Measurements from ENCODE around the gene CTNND2.

CTNND2 gene

DNA sequence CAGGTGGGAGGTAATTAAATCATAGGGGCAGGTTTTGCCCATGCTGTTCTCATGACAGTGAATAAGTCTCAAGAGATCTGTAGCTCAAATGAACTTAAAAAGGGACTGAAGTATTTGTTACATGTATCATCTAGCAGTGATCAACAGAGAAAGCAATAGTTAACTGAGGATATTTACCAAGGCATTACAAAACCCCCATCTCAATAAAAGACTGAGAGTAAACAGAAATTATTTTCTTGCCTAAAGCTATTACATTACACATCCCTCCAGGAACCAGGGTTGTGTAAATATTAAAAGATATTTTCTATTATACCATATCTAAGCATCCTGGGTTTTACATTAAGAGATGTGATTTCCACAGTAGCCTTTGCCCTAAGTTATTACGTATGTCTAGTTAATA, 169.9 kb downstream of the CTNND2 start:
- H3K79me2 ChIP-seq (ENCODE audit: control insufficient read depth, insufficient read depth, low read length, poor library complexity), result no peaks in the 10 kb centered on the region
- H3K79me1 ChIP-seq (ENCODE audit: low read length), result no peaks in the 10 kb centered on the region
- no peak overlapping the region for H3K14ac ChIP-seq (ENCODE audit: low read length)
- no peaks in the 10 kb centered on the region for H3K36me3 ChIP-seq (ENCODE audit: control insufficient read depth in 1 of 2, insufficient read depth in 2 of 2, low read length in 2 of 2)
- H3K4ac ChIP-seq (ENCODE audit: low read depth, low read length), result no peak overlapping the region
- H3K4me1 ChIP-seq (ENCODE audit: control insufficient read depth in 1 of 2, insufficient read depth in 2 of 2, low read length in 2 of 2), result peaks cover 0 to 3% of the 10 kb centered on the region in 2 experiments
- H2AFZ ChIP-seq (ENCODE audit: insufficient read depth, low read length, poor library complexity), result no peak overlapping the region
- H3K4me2 ChIP-seq (ENCODE audit: low read length), result no peak overlapping the region
- H3K9me3 ChIP-seq (ENCODE audit: insufficient read depth, low read depth, low read length), result no peaks in the 10 kb centered on the region
- no peak overlapping the region for H2AK5ac ChIP-seq (ENCODE audit: low read length)
- H3K18ac ChIP-seq (ENCODE audit: low read length), result no peak overlapping the region
- no peak overlapping the region for H2BK120ac ChIP-seq (ENCODE audit: insufficient read depth, low read length, poor library complexity)
- no peak overlapping the region for H4K12ac ChIP-seq (ENCODE audit: low read depth, low read length)
- WGBS (ENCODE audit: extremely low coverage, insufficient coverage, insufficient read length), result no CpG with 5 or more reads among the region's 1 CpG
- no peak overlapping the region for H3K9ac ChIP-seq (ENCODE audit: low read length)
- no peak overlapping the region for H2BK5ac ChIP-seq (ENCODE audit: low read depth, low read length, poor library complexity)
- no peaks in the 10 kb centered on the region for H3K27me3 ChIP-seq (ENCODE audit: insufficient read depth, low read length)
- DNase-seq, result no peak
- no peak overlapping the region for H3K27ac ChIP-seq (ENCODE audit: low read depth, low read length)
- H2BK12ac ChIP-seq (ENCODE audit: low read length), result no peak overlapping the region
- H4K8ac ChIP-seq (ENCODE audit: low read depth, low read length), result no peak overlapping the region
- H3K4me3 ChIP-seq (ENCODE audit: low read depth, low read length), result no peak overlapping the region
- no peak overlapping the region for H3K23ac ChIP-seq (ENCODE audit: low read length)
- H4K91ac ChIP-seq (ENCODE audit: low read depth, low read length), result no peak overlapping the region

DNA sequence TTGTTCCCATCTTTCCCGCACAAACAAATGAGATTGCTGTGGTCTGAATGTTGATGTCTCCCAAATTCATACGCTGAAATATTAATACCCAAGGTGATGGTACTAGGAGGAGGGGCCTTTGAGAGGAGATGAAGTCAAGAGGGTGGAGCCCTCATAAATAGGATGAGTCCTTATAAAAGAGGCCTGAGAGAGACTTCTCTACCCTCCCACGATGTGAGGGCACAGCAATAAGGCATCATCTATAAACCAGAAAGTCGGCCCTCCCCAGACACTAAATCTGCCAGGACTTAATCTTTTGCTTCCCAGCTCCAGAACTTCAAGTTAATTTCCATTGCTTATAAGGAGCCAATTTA, 170.4 kb downstream of the CTNND2 start:
- Histone ChIP-seq H3K9ac (ENCODE audit: low read length) (no peak overlapping the region), H3K27ac (ENCODE audit: low read depth, low read length) (no peak overlapping the region), H3K4me2 (ENCODE audit: low read length) (no peak overlapping the region), H2BK5ac (ENCODE audit: low read depth, low read length, poor library complexity) (no peak overlapping the region), H2BK12ac (ENCODE audit: low read length) (no peak overlapping the region), H4K8ac (ENCODE audit: low read depth, low read length) (no peak overlapping the region), H3K14ac (ENCODE audit: low read length) (no peak overlapping the region), H3K4me1 (ENCODE audit: control insufficient read depth in 1 of 2, insufficient read depth in 2 of 2, low read length in 2 of 2) (no peaks in the 10 kb centered on the region), H4K12ac (ENCODE audit: low read depth, low read length) (no peak overlapping the region), H3K36me3 (ENCODE audit: control insufficient read depth in 1 of 2, insufficient read depth in 2 of 2, low read length in 2 of 2) (no peaks in the 10 kb centered on the region), H4K91ac (ENCODE audit: low read depth, low read length) (no peak overlapping the region), H3K4me3 (ENCODE audit: low read depth, low read length) (no peak overlapping the region), H3K79me1 (ENCODE audit: low read length) (no peaks in the 10 kb centered on the region), H2AK5ac (ENCODE audit: low read length) (no peak overlapping the region), H2BK120ac (ENCODE audit: insufficient read depth, low read length, poor library complexity) (no peak overlapping the region), H2AFZ (ENCODE audit: insufficient read depth, low read length, poor library complexity) (no peak overlapping the region), H3K4ac (ENCODE audit: low read depth, low read length) (no peak overlapping the region), H3K27me3 (ENCODE audit: insufficient read depth, low read length) (no peaks in the 10 kb centered on the region), H3K9me3 (ENCODE audit: insufficient read depth, low read depth, low read length) (no peaks in the 10 kb centered on the region), H3K23ac (ENCODE audit: low read length) (no peak overlapping the region), H3K79me2 (ENCODE audit: control insufficient read depth, insufficient read depth, low read length, poor library complexity) (no peaks in the 10 kb centered on the region), H3K18ac (ENCODE audit: low read length) (no peak overlapping the region)
- no CpG with 5 or more reads among the region's 4 CpGs for WGBS (ENCODE audit: extremely low coverage, insufficient coverage, insufficient read length)
- DNase-seq, result no peak

DNA sequence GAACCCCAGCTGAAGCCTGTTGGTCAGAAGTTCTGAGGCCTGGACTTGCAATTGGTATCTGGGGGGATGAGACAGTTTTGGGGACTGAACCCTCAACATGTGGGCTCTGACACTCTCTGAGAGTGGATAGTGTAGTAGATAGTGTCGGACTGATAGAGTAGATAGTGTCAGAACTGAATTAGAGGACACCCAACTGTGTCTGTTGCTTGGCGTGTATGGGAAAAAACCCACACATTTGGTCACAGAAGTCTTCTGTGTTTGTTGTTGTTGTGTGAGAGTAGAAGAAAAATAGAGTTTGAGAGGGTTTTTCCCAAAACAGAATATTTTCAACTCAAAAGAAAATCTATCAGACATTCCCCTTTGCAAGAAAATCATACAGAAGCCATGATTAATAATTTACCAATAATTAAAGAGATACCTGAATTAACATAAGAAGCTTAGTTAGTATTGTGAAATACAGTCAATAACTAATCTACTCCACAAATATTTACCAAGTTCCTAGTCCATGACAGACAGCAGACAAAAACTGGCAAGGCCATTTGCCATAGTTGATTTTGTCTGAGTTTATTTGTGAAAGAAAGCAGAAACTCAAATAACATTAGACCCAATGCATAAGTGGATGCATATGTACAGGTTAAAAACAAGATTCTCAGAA, 170.9 kb downstream of the CTNND2 start:
- Histone ChIP-seq H2AK5ac (ENCODE audit: low read length) (no peak overlapping the region), H4K91ac (ENCODE audit: low read depth, low read length) (no peak overlapping the region), H3K4me1 (ENCODE audit: control insufficient read depth in 1 of 2, insufficient read depth in 2 of 2, low read length in 2 of 2) (no peaks in the 10 kb centered on the region), H3K14ac (ENCODE audit: low read length) (no peak overlapping the region), H2BK12ac (ENCODE audit: low read length) (no peak overlapping the region), H3K79me1 (ENCODE audit: low read length) (no peaks in the 10 kb centered on the region), H3K4ac (ENCODE audit: low read depth, low read length) (no peak overlapping the region), H3K23ac (ENCODE audit: low read length) (no peak overlapping the region), H3K18ac (ENCODE audit: low read length) (no peak overlapping the region), H3K27ac (ENCODE audit: low read depth, low read length) (no peak overlapping the region), H2BK5ac (ENCODE audit: low read depth, low read length, poor library complexity) (no peak overlapping the region), H2AFZ (ENCODE audit: insufficient read depth, low read length, poor library complexity) (no peak overlapping the region), H3K4me3 (ENCODE audit: low read depth, low read length) (no peak overlapping the region), H3K36me3 (ENCODE audit: control insufficient read depth in 1 of 2, insufficient read depth in 2 of 2, low read length in 2 of 2) (no peaks in the 10 kb centered on the region), H3K79me2 (ENCODE audit: control insufficient read depth, insufficient read depth, low read length, poor library complexity) (no peaks in the 10 kb centered on the region), H3K27me3 (ENCODE audit: insufficient read depth, low read length) (no peaks in the 10 kb centered on the region), H3K9ac (ENCODE audit: low read length) (no peak overlapping the region), H4K12ac (ENCODE audit: low read depth, low read length) (no peak overlapping the region), H3K4me2 (ENCODE audit: low read length) (no peak overlapping the region), H3K9me3 (ENCODE audit: insufficient read depth, low read depth, low read length) (no peaks in the 10 kb centered on the region), H2BK120ac (ENCODE audit: insufficient read depth, low read length, poor library complexity) (no peak overlapping the region), H4K8ac (ENCODE audit: low read depth, low read length) (no peak overlapping the region)
- DNase-seq, result no peak
- no CpG with 5 or more reads among the region's 2 CpGs for WGBS (ENCODE audit: extremely low coverage, insufficient coverage, insufficient read length)

GRCh38 chr5:11724940-11725339, 179.3 kb downstream of the CTNND2 start:
- Histone ChIP-seq H3K14ac (ENCODE audit: low read length) (no peak overlapping the region), H2BK12ac (ENCODE audit: low read length) (no peak overlapping the region), H3K27ac (ENCODE audit: low read depth, low read length) (no peak overlapping the region), H3K4ac (ENCODE audit: low read depth, low read length) (no peak overlapping the region), H2AK5ac (ENCODE audit: low read length) (no peak overlapping the region), H2BK5ac (ENCODE audit: low read depth, low read length, poor library complexity) (no peak overlapping the region), H3K9me3 (ENCODE audit: insufficient read depth, low read depth, low read length) (no peaks in the 10 kb centered on the region), H4K8ac (ENCODE audit: low read depth, low read length) (no peak overlapping the region), H3K9ac (ENCODE audit: low read length) (no peak overlapping the region), H4K91ac (ENCODE audit: low read depth, low read length) (no peak overlapping the region), H3K23ac (ENCODE audit: low read length) (no peak overlapping the region), H3K4me1 (ENCODE audit: control insufficient read depth in 1 of 2, insufficient read depth in 2 of 2, low read length in 2 of 2) (no peaks in the 10 kb centered on the region), H3K36me3 (ENCODE audit: control insufficient read depth in 1 of 2, insufficient read depth in 2 of 2, low read length in 2 of 2) (no peaks in the 10 kb centered on the region), H3K79me2 (ENCODE audit: control insufficient read depth, insufficient read depth, low read length, poor library complexity) (no peaks in the 10 kb centered on the region), H4K12ac (ENCODE audit: low read depth, low read length) (no peak overlapping the region), H3K4me2 (ENCODE audit: low read length) (no peak overlapping the region), H3K79me1 (ENCODE audit: low read length) (no peaks in the 10 kb centered on the region), H3K18ac (ENCODE audit: low read length) (no peak overlapping the region), H2BK120ac (ENCODE audit: insufficient read depth, low read length, poor library complexity) (no peak overlapping the region), H3K4me3 (ENCODE audit: low read depth, low read length) (no peak overlapping the region), H3K27me3 (ENCODE audit: insufficient read depth, low read length) (no peaks in the 10 kb centered on the region), H2AFZ (ENCODE audit: insufficient read depth, low read length, poor library complexity) (no peak overlapping the region)
- no CpG with 5 or more reads among the region's 3 CpGs for WGBS (ENCODE audit: extremely low coverage, insufficient coverage, insufficient read length)
- no peak for DNase-seq
